GM18867 (cell line): Measurements from ENCODE around the gene HNRNPH2.
A peak's percentile ranks its signal among the peaks of the same experiment; 100 is the strongest.

Source experiments
- ATAC-seq: cut with Tn5 transposase; IDR thresholded peaks from one replicate; pipeline ENCODE4 v1.9.1; 2021; ENCODE audit warnings: mild to moderate bottlenecking, moderate library complexity; ENCODE audit not compliant: unreplicated experiment

HNRNPH2 gene

DNA sequence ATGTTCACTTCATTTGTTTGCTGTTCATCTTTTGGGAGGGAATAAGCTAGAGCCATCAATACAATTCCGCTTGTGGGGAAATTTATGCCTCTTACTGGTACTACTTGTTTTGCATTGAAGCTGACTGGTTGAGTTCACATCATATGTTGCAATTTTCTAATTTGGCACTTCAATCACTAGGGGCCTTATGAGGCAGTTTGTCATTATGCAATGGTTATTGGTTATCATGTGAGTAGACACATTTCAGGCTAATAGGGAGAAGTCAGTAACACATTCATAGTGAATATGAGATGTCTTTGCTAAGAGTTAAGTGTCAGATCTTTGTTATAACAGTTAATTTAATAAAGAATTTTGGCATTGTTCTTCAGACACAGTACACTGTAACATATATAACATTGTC lies 12.2 kb upstream of the HNRNPH2 start:
- ATAC-seq: no peak

GRCh38 chrX:101397779-101398178 lies 10.2 kb upstream of the HNRNPH2 start:
- ATAC-seq: no peak

DNA sequence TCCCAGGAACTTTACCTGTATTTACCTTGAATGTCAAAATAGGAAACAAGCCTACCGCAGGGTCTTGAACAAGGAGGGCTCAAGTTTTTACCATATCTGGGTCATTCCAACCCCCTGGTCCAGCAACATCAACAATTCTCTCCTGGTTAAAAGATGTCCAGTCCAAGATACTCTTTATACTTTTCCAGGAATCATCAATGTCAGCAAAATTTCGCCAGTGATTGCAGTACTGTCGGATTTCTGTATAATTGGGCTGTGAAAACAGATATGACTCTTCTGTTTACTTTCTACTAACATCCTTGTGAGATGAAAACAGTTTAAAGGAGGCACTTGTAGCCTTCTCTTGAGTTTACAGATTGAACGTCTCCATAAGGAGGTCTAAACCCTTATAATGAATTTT lies 9.3 kb upstream of the HNRNPH2 start:
- ATAC-seq: no peak

DNA sequence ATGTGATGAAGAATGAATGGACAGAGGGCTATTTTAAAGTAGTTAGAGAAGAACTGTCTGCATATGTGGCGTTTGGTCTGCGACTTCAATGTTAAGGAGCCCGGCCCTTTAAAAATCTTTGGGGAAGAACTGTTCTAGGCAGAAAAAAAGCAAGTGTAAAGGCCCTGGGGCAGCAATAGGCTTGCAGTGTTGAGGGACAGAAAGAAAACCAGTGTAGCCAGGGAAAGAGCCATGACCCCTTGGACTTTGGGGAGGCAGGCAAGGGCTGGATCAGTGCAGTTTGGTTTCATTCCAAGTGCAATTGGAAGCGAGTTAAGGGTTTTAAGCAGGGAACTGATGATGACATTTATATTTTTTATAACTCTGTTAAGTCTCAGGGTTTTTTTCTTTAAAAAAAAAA lies 8.2 kb upstream of the HNRNPH2 start:
- ATAC-seq: no peak

- ATAC-seq: no peak
These were observed 765 bp upstream of the HNRNPH2 start for GRCh38 chrX:101407167-101407747.

GRCh38 chrX:101408532-101408841 lies 465 bp downstream of the HNRNPH2 start:
- ATAC-seq: no peak

DNA sequence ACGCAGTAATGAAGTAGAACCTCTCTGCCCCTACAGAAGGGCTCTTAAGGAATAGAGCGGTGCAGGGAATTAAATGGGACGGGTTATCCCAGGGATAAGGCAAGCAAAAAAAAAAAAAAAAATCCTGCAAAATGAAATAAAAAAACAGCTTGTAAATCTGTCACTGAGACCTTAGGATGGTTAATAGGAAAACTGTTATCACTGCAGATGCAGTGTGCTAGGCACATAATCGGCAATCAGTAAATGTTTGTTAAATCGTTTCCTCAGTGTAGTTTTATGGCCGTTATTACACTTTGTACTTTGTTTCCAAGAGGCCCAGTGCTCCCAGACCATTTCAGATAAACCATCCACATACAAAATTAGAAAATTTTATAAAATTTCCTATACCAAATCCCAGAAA lies 1.0 kb downstream of the HNRNPH2 start:
- ATAC-seq: no peak

DNA sequence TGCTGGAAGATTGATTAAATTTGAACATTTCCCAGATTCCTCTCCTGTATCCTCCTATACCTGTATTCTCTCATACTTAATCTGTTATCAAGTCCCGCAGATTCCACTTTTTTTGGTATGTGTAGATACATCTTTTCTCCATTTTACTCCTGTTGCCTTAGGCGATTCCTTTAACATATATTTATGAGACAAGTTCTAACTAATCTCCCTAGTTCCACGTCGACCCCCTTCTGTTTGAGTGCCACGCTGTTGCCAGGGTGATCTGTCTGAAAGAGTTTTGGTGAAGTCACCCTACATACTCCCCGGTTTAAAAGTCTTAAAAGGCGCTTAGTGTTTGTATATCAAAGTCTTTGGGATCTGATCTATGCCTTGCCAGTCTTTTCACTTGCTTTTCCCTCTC lies 2.4 kb downstream of the HNRNPH2 start:
- ATAC-seq: no peak

- ATAC-seq: no peak
These were observed 4.0 kb downstream of the HNRNPH2 start for GRCh38 chrX:101411984-101412383.

- peak; percentile 74 for ATAC-seq
These were observed 7.4 kb downstream of the HNRNPH2 start for GRCh38 chrX:101415180-101416145.

DNA sequence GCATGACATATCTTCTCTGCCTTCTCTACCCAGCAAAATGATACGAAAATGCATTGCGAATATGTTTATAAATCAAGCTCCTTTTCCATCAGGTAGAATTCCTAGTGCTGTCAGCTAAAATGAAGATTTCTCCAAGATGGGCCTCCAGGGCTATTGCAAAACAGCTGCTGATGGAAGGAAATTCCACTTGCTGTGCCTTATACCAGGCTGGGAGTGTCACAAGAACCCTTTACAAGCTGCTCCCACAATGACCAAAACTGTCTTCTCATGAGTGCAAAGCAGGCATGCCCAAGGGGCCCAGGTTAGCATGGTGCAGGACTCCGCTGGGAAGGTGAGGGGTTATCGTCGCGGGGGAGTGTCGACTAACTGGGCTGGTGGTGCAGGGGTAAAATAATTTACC lies 8.7 kb downstream of the HNRNPH2 start:
- no peak for ATAC-seq

DNA sequence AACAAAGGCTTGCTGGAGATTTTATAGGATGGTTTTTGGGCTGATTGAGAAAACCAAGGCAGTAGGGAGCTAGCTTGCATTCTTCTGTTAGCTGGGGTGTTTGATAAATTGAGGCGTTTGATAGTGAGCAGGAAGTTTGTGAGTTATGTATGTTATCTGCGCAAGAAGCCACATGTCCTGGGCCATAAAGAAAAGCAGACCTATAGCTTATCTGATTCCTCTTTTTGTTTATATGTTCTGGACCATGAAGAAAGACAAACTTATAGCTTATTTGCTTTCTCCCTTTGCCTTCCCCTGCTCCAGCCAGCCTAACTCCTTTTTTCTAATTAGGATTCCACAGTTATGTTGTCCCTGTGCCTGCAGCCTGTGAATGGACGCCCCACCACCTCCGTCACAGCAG lies 9.2 kb downstream of the HNRNPH2 start:
- ATAC-seq: no peak

- ATAC-seq: no peak
These were observed 10.2 kb downstream of the HNRNPH2 start for GRCh38 chrX:101417981-101418841.

DNA sequence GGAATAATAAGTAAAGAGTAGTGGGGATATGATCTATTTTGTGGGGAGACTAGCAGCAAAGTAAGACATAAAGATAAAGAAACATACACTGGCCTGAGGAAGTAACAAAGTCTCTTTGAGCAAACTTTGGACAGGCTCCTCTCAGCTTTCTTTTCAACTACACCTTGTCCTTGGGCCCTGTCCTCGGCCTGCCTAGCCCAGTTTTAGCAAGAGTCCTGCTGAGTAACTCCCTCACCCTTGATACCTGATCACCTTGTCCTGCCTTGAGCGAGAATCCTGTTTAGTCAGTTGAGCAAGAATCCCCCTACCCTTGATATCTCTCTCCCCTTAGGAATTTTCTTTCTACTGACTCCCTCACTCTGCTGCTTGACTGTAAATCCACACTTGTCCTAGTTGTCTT lies 11.5 kb downstream of the HNRNPH2 start:
- no peak for ATAC-seq

GRCh38 chrX:101427954-101428353 lies 19.9 kb downstream of the HNRNPH2 start:
- no peak for ATAC-seq

GRCh38 chrX:101429934-101430333 lies 21.9 kb downstream of the HNRNPH2 start:
- peak; percentile 49 for ATAC-seq

GRCh38 chrX:101430457-101431078 lies 22.5 kb downstream of the HNRNPH2 start:
- ATAC-seq: peak; percentile 94

GRCh38 chrX:101442085-101442484 lies 34.1 kb downstream of the HNRNPH2 start:
- no peak for ATAC-seq

GRCh38 chrX:101449279-101449678 lies 41.3 kb downstream of the HNRNPH2 start:
- ATAC-seq: no peak

DNA sequence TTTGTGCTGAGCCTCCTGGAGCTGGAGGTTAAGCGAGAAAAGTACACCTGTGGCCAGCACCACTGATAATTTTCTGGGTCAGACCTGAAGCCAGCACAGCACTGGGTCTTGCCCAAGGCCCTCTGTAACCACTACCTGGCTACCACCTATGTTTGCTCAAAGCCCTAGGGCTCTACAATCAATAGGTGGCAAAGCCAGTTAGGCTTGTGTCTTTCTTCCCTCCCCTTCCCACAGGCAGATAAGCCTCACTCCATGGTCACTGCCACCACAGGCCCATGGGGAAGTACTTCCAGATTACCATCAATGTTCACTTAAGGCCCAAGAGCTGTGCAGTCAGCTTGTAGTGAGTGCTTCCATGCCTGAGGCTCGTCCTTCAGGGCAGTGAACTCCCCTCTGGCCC lies 42.1 kb downstream of the HNRNPH2 start:
- ATAC-seq: no peak

DNA sequence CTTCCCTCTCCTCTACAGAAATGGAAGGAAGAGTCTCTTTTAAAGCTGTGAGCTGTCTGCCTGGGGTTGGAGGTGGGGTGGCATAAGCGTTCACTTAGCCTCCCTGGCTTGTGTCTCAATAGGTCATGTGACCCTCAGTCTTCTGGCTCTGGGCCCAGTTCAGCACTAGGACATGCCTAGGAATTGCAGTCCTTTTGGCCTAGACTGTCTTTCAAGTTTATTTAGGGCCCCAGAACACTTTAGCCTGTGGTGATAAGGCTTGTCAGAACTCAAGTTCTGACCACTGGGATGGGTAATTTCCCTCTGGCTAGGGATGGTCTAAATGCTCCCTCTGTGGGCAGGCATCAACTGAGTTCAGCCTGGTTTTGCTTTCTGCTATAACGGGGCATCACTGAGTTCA lies 42.9 kb downstream of the HNRNPH2 start:
- ATAC-seq: no peak
